GM19455 (cell line): Measurements from ENCODE around the gene RREB1.

Source experiments
- ATAC-seq: cut with Tn5 transposase; IDR thresholded peaks from one replicate; pipeline ENCODE4 v1.9.1; 2021; ENCODE audit not compliant: unreplicated experiment

The RREB1 gene

DNA sequence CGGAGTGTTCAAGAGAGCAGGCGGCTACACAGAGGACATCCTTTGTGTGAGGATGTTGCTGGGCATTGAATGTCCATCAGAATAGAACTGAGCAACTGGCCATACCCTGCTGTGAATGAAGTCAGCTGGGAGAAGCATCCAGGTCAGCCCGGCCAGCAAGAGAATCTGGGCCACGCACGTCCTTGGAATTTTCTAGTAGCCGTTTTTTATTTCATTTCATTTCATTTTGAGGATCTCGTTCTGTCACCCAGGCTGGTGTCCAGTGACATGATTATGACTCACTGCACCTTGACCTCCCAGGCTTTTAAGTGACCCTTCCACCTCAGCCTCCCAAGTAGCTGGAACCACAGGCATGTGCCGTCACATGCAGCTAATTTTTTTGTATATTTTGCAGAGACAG is 107.4 kb downstream of the RREB1 start:
- no peak for ATAC-seq

- no peak for ATAC-seq
Observed at GRCh38 chr6:7215798-7216231, 108.1 kb downstream of the RREB1 start.

GRCh38 chr6:7216941-7217621 is 109.3 kb downstream of the RREB1 start:
- no peak for ATAC-seq

DNA sequence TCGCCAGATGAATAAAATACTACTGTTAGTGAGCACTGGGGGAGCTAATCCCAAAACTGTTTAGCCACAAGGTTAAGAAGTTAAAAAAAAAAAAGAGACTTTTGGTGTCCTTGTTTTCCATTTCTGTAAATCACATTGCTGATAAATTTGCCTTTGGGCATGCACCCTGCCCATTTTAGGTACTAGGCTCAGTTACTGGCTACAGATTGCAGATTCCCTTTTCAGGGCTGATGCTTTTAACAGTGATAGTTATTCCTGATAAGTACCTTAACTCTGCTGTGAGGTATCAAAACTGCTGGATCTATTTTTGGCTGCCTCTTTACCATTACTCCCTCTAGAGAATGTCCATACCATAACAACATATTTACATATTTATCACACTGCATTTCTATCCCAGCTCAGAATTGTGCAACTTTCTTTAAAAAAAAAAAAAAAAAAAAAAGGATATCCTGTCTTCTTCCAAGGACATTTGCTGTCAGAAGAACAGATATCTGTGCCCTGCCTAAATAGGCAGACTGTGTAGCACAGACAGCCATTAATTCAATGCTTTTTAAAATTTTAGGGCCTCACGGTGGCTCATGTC is 110.7 kb downstream of the RREB1 start:
- ATAC-seq: no peak

- no peak for ATAC-seq
Observed at GRCh38 chr6:7219310-7219709, 111.5 kb downstream of the RREB1 start.

DNA sequence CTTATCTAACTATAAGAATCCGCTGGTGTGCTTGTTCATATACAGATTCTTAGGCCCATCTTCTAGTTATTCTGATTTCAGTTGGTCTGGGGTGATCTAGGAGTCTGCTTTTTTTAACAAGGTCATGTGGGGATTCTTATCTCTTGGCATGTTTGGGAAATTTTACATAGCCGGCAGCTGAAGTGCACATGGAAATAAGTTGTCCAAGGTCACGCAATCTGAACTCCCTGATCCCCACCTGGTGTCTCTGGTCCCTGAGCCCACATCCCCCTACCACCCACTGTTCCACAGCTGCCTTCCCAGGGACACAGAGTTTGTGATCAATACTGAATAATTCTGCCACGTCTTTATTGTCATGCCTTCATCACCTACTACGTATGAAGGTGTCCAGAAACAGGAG is 114.4 kb downstream of the RREB1 start:
- no peak for ATAC-seq

- ATAC-seq: no peak
Observed at GRCh38 chr6:7224731-7225130, 117.0 kb downstream of the RREB1 start.

DNA sequence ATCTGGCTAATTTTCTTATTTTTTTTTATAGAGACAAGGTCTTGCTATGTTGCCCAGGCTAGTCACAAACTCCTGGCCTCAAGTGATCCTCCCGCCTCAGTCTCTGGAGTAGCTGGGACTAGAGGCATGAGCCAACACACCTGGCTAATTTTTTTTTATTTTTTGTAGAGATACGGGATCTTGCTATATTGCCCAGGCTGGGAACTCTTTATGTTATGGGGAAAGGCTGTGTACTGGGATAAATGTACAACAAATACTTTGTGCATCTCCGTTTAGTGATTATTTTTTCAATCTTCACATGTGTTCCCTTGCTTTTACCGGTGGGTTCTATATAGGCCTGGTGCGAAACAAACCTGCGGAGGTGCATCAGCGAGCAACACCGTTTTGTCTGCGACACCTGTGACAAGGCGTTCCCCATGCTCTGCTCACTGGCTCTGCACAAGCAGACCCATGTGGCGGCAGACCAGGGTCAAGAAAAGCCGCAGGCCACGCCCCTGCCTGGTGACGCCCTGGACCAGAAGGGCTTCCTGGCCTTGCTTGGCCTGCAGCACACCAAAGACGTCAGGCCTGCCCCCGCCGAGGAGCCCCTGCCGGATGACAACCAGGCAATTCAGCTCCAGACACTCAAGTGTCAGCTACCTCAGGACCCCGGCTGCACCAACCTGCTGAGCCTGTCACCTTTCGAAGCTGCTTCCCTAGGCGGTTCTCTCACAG is 121.1 kb downstream of the RREB1 start:
- ATAC-seq: no peak

DNA sequence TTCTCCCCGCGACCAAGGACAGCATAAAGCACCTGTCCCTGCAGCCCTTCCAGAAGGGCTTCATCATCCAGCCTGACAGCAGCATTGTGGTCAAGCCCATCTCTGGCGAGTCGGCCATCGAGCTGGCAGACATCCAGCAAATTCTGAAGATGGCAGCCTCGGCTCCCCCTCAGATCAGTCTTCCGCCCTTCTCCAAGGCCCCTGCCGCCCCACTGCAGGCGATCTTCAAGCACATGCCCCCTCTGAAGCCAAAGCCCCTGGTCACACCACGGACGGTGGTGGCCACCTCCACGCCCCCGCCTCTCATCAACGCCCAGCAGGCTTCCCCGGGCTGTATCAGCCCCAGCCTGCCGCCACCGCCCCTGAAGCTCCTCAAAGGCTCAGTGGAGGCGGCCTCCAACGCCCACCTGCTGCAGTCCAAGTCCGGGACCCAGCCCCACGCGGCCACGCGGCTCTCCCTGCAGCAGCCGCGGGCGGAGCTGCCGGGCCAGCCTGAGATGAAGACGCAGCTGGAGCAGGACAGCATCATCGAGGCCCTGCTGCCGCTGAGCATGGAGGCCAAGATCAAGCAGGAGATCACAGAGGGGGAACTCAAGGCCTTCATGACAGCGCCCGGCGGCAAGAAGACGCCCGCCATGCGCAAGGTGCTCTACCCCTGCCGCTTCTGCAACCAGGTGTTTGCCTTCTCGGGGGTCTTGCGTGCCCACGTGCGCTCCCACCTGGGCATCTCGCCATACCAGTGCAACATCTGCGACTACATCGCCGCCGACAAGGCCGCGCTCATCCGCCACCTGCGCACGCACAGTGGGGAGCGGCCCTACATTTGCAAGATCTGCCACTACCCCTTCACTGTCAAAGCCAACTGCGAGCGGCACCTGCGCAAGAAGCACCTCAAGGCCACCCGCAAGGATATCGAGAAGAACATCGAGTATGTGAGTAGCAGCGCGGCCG is 121.9 kb downstream of the RREB1 start:
- ATAC-seq: no peak

- no peak for ATAC-seq
Observed at GRCh38 chr6:7230327-7230691, 122.5 kb downstream of the RREB1 start.

- no peak for ATAC-seq
Observed at GRCh38 chr6:7230956-7231713, 123.4 kb downstream of the RREB1 start.

DNA sequence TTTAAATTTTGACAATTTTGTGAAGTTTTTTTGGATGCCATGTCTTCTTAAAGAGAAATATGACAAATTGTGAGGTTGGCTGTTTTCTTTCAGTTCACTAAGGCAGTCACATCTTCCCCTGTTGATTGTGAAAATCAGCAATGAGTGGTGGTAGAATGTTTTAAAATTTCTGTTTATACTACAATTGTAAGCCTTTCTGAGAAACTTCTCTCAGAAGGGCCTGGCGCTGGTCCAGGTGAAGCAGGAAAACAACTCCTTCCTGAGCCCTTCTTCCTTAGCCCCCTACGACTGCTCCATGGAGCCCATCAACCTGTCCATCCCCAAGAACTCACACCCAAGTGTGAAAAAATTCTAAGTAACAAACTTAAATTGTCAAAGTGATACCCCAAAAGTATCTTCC is 124.6 kb downstream of the RREB1 start:
- no peak for ATAC-seq

GRCh38 chr6:7234547-7234946 is 126.8 kb downstream of the RREB1 start:
- no peak for ATAC-seq

DNA sequence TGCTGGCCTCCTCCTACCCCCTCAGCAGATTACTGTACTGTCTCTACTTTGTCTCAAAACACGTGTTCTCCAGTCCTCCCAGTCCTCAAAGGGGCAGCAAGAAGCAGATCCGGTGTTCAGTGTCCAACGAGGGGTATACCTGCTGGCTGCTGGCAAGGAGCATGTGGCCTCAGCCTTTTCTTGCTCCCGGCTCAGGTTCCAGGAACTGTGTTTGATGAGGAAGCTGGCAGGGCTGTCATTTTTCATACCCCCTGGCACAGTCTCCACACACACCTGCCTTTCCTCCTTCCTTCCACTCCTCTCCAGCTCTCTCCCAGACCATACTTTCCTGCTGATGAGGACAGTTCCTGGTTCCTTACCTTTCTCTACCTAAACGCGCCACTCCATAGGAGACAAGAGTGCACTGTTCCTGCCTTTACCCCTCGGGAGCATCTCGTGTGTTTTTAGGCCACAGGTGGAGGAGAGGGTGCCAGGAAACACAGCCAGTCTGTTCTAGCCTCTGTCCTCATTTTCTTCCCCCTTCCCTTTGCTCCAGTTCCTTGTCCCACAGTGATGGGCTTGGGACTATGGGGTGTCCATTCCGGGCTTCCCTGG is 128.0 kb downstream of the RREB1 start:
- no peak for ATAC-seq

GRCh38 chr6:7236306-7237209 is 128.8 kb downstream of the RREB1 start:
- ATAC-seq: peak; percentile 48

- no peak for ATAC-seq
Observed at GRCh38 chr6:7237653-7238188, 130.0 kb downstream of the RREB1 start.

DNA sequence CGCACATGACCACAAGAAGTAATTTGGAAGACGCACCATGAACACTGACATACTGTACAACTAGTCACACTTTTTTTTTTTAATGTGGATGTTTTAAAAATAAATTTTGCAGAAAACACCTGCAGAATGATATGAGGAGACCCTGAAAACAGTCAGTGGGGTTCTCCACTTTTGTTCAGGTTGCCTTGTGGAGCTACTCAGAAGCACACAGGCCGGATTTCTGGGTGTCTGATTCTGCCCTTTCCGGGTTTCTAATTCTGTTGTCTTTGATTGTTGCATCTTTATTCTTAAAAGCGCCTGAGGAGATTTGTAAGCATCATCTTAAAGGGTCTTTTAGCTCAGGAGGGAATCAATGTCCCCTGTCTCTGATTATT is 130.8 kb downstream of the RREB1 start:
- no peak for ATAC-seq

GRCh38 chr6:7238900-7239589 is 131.3 kb downstream of the RREB1 start:
- no peak for ATAC-seq
